CMK (cell line): ENCODE results near the gene CDT1.
"Not testable (repeated sequence)": the region's sequence is repeated elsewhere in the genome, so short reads cannot be mapped to it uniquely, and the experiment has no call there.

ENCODE experiments used
- DNase-seq: peaks from one replicate; pipeline ENCODE4 v3.0.0-alpha.2; 2010; ENCODE audit warnings: low read depth

The CDT1 gene

DNA sequence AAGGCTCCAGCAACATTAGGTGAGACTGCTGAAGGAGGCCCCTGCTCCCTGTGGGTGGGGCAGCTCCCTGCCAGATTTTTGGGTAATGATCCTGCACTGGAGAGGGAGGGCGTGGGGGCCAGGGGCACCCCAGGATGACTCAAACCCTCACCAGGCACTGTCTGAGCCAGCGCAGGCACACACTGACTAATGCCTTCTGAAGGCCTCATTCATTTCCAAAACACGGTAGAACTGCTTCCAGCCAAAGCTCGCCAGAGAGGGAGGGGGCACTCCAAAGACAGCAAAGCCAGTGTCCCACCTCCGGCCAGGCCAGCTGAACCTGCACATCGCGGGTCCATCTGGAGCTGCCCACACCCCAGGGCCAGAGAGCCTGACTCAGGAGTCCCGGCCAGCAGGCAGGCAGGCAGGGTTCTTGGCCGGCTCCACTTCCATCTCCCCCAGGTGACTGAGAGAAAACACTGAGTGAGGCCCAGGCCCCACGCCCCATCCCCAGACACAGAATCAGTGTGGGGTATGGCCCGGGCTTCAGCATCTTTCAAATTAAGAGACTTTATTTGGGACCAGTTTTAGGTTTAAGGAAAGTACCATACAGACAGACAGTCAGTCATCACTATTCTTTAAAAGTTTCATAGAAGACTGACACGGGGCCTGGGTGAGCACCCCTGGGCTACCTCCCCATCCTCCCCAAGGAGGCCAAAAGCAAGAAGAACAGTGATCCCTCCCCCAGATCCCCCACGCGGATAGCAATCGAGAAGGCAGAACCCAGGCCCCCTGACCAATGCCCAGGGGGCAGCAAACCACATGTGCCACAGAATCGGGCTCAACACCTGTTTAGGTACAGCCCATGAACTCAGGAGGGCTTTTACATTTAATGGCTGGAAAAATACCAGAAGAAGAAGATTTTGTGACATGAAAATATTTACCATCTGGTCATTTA is 20.9 kb upstream of the CDT1 start:
- DNase-seq, result no peak

DNA sequence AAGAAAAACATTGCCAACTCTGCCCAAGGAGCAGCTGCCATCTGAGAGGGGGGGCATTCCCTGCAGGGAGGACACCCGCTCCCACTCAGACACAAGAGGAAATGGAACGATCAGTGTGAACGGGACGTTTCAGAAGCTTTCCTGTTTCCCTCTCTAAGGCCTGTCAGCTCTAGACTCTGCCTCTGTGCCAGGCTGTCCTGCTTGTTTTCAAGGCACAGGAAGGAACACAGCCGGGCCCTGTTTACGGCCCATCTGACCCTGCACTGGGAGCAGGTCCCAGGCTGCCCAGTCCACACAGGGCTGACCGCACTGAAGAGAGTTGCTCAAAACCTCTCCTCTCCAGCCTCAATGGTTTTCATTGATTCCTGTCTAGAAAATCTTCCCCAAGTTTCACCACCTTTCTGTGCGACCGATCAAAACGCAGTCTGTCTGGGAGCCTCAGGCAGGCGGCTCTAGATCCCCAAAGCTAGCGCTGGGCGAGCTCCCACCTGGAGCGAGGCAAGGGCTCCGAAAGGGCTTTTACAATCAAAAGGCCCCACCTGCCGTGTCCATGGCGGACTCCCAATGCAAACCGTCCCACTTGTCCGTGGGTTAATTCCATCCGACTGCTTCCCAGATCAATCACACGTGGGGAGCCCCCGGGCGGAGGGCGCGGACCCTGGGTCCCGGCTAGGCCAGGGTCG is 20.1 kb upstream of the CDT1 start:
- no peak for DNase-seq

DNA sequence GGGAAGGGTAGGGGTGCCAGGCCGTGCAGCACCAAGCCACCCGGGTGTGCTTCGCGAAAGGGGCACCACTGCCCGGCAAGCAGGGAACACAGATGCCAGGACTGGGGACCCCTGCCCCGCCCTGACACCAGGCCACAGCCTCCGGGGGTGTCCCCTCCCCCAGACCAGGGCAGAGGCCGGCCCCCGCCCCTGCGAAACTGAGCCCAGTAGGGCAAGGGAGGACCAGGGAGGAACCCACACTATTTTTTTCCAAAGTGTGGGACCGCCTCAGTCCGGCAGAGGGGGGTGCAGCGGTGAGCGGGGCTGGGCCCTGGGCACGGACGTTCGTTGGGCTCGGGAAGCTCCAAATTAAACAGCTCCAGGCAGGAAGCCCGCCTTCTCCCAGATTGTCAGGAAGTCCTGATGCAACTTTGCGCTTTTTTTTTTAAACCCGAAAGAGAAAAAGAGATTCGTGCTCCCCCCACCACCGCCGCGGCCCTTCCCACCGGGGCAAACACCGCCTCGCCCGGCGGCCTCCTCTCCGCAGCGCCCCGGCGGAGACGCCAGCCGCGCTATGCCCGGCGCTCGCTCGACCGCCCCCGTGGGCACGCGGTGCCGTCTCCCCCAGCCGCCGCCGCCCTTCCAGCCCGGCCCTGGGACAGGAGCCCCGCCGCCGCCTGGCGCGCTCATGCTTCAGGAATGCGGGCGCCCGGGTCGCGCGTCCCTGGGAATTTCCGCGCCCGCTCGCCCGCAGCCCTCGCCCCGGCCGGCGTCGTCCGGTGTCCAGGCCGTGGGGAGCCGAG is 19.3 kb upstream of the CDT1 start:
- DNase-seq, result peak; percentile 75

DNA sequence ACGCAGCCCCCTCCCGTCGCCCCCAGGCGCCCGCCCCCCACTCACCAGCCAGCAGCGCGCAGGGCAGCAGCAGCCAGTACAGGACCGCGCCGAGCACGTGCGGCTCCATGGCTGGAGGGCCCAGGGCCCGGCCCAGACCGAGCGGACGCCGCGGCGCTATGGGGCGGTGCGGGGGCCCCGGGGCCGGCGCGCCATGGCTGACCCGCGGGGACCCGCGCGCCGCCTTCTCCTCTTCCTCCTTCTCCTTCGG is 18.8 kb upstream of the CDT1 start:
- no peak for DNase-seq

DNA sequence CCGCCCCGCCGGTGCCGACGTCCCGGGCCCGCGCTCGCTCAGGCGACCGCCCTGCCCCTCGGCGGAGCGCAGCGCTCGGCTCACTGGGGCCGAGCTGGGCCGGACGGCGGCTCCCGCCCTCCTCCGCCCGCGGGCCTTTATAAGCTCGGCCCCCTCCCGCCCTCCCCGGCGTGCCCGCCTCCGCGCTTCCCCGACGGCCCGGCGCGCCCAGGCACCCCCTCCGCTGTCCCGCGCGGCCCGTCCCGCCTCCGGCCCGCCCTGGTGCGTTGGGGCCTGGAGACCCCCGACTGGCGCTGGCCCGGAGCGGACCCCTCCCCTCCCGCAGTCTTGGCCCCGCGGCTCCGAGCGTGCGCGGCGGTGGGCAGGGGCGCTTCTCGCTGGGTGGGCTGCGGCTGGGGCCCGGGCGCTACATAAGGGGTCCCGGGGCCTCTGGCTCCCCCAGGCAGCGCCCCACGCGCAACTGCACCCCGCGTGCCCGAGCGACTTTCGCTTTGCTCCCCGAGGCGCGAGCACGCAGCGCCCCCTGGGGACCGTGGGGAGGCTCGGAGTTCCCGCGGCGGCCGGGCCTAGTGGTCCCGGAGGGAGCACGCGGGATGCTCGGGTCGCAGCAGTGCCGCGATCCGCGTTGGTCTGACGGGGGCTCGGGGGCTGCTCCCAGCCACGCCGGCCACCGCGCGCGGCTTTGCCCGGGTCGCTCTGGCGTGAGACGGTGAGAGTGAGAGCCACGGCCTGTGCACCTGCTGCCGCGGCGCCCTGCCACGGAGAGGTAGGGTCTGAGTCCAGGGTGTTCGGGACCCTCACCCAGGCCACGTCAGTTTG is 18.3 kb upstream of the CDT1 start, which contains the start of gene PIEZO1:
TSS of gene PIEZO1 (minus strand) at position 115 of the 819 bp plus-strand sequence. CDS start 256 bp downstream, outside the sequence.
- DNase-seq, result no peak

- no peak for DNase-seq
These were observed 15.8 kb upstream of the CDT1 start for GRCh38 chr16:88787579-88788314.

DNA sequence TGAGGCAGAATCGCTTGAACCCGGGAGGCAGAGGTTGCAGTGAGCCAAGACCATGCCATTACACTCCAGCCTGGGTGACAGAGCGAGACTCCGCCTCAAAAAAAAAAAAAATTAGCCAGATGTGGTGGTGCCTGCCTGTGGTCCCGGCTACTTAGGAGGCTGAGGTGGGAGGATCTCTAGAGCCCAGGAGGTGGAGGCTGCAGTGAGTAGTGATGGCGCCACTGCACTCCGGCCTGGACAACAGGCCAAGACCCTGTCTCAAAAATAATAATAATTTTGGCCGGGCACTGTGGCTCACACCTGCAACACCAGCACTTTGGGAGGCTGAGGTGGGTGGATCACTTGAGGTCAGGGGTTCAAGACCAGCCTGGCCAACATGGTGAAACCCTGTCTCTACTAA is 14.8 kb upstream of the CDT1 start:
- DNase-seq, result not testable (repeated sequence)

- no peak for DNase-seq
These were observed 14.0 kb upstream of the CDT1 start for GRCh38 chr16:88789594-88789993.

GRCh38 chr16:88790312-88791211 is 13.0 kb upstream of the CDT1 start:
- peak; percentile 74 for DNase-seq

- no peak for DNase-seq
These were observed 11.5 kb upstream of the CDT1 start for GRCh38 chr16:88792078-88792550.

GRCh38 chr16:88792668-88793250 is 10.8 kb upstream of the CDT1 start:
- no peak for DNase-seq

DNA sequence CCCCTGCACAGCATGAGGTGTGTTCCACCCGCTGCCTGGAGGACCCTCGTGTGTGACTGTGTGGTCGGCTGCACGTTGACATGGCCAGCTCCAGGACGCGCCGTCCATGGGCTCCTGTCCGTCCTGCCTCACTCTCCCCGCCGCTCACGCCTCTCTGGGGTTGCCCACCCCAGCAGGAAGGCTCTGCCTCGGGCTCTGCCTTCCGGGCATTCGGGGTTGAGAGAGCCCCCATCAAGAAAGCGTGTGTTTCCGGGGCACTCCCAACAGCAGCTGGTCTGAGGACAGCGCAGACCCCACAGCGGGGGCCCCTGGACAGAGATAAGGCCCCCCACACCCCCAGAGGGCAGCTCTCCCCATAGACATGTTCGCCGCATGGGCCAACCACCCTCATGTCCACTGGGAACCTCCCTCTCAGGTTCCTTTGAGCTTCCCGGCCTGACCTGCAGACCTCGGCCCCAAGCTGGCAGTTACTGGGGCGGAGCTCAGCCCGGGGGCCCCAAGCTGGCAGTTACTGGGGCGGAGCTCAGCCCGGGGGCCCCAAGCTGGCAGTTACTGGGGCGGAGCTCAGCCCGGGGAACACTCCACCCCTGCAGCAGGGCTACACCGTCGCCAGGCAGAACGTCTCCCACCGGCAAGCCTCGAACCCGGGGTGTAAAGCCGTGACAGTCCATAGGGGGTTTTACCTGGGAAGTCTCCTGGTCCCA is 10.2 kb upstream of the CDT1 start:
- peak; percentile 79 for DNase-seq

- no peak for DNase-seq
These were observed 7.3 kb upstream of the CDT1 start for GRCh38 chr16:88796278-88796677.

GRCh38 chr16:88798073-88798472 is 5.5 kb upstream of the CDT1 start:
- no peak for DNase-seq

- no peak for DNase-seq
These were observed 4.7 kb upstream of the CDT1 start for GRCh38 chr16:88798772-88799455.

DNA sequence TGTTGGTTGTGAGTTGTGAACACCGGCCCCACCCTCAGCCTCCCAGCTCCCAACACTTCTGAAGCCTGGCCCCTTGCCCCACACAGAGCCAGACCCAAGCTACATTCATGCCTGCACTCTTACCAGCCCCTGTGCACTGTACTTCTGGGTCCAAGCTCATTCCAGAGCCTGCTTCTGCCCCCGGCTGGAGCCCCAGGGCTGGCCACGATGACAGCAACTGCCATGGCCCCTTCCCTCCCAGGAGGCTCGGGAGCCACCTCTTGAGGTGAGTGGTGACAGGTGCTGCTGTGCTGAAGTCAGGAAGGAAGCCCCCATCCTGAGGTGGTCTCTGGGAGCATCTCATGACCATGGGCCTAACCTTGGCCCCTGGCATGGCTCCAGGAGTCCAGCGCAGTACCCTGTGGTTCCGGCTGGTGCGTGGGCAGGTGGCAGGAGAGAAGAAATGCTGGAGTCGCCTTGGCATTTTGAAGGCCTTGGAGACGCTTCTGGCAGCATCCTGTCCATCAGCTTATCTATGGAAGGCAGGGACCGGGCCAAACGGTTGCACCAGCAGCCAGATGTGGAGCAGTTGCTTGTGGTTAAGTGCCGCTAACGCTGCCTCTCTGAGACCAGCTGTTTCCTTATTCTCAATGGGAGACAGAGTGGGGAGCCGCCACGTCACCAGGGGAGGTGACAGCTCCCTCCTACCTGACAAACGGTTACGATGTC is 3.9 kb upstream of the CDT1 start:
- peak; percentile 92 for DNase-seq

DNA sequence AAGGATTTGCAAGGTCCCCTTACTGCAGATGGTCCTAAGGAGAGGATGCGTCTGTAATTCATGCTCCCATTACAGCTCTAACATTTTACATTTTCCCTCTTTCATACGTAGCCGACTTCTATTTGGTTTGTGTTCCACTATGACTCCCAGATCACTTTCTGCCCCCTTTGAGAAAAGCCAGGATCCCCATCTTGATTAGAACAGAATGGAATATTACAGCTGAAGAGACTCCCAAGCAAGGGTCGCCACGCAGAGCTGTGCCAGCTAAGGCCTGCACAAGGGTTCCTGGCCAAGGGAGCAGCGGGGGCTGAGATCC is 3.4 kb upstream of the CDT1 start:
- DNase-seq, result no peak

DNA sequence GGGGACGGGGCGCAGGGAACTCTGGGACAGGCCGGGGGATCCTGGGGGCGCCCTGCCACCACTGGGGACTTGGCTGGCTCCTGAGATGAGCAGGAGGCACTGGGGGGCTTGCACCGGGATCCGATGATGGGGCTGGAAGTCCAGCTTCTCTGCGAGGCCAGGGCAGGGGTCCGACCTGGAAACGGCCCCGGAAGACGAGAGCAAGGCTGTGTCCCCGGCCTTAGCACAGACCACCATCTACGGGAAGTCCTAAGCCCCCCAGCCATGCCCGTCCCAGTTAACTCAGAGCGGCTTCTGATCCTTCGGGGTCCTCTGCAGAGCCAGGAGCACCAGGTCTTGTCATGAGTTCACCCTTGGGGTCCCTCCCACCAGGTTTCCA is 573 bp downstream of the CDT1 start:
- DNase-seq, result no peak
